NCI-H1092 (cell line): ENCODE data around the gene AFG1L.
"Not testable (repeated sequence)": the region's sequence is repeated elsewhere in the genome, so short reads cannot be mapped to it uniquely, and the experiment has no call there.

ENCODE experiments used
- DNase-seq: peaks from one replicate; lab custom pipeline; 2025; lab: John Stamatoyannopoulos, UW

AFG1L gene

DNA sequence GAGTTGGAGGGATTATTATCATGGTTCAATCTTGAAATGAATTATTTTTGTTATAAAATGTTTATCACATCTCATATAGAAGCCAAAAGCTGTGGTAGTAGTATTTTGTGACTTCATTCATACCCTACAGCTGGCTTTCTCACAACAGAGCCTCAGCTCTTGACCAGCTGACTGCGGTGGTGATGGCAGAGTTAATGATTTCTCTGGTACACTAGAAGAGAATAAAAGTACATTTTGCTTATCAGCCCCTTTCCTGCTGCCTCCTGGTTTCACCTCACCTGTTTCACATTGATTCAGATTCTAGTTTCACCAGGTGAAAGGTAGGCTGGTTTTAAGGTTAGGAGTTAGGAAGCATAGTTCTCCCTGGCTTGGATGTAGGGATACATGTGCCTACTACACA, 55.7 kb downstream of the AFG1L start:
- DNase-seq: no peak

- DNase-seq: no peak
Measured at GRCh38 chr6:108353853-108354252, 59.0 kb downstream of the AFG1L start.

DNA sequence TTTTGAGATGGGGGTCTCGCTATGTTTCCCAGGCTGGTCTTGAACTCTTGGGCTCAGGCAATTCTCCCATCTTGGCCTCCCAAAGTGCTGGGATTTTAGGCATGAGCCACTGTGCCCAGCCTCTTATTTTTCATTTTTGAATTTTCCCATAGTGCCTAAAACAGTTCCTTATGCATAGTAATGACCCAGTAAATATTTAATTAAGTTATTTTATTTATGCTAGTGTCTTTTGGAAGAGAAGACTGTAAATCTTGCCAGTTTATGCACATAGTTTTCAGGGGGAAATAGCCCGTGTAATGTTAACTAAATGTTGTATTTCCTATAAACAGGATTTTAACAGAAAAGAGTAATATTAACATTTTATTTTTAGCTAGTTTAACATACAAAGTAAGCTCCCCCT, 60.3 kb downstream of the AFG1L start:
- no peak for DNase-seq

DNA sequence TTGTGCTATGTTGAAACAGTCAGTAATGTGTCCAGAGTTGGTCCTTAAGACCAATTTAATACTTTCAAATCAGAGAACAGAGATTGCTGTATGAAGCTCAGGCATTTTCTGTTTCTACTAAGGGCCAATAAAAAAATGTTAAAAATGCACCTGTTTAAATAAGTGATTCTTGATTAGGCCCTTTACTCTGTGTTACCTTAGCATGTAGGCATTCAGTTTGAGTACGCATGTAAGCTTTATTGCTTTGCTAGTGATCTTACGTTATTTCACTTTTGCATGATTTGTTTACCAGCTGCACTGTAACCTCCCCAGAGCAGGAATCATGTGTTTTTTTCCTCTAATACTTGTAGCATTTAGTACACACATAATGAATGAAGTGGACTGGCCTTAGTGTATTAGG, 61.0 kb downstream of the AFG1L start:
- DNase-seq: no peak

DNA sequence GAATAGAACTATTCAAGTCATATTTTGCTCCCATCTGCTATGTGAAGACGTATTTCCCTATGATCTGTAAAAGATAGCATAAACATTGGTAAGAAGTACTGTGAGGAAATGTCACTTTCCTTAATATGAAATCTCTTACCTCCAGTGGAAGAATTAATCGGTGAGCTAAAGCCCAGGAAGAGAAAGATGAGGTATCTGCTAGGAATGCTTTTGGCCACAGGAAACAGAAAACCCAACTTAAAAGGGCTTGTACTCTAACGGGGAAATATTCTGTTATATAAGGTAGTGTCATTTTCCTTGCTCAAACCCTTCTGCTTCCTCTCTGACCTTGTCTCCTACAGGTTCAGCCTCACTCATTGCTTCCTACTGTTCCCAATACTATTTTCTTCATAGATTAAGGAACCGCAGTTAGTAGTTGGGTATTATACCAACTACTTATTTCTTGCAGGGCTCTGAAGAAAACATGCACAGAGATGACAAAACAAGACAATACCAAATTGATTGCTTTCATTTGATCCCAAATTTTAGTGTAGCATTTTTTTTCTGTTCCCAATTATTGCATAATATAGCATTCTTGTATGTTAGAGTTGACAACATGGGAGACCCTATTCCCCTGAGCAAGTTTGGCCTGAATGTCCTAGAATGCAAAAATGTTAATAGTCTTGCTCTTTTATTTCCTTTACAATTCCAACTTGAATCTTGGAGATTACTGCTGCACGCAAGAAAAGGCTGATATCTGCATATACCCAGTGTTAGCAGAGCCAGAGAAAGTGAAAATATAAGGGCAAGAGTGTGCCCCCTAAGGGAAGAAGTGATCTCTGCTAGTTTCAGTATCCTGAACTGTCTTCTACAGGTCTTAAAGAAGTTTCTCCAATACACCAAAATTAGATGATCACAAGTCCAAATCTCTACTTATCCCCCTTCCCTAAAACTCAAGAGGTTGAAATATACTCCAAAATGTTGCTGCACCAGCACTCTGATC, 65.3 kb downstream of the AFG1L start:
- no peak for DNase-seq

GRCh38 chr6:108360919-108361311, 66.1 kb downstream of the AFG1L start:
- DNase-seq: no peak

- no peak for DNase-seq
Measured at GRCh38 chr6:108361312-108361932, 66.6 kb downstream of the AFG1L start.

GRCh38 chr6:108362455-108362854, 67.6 kb downstream of the AFG1L start:
- no peak for DNase-seq

DNA sequence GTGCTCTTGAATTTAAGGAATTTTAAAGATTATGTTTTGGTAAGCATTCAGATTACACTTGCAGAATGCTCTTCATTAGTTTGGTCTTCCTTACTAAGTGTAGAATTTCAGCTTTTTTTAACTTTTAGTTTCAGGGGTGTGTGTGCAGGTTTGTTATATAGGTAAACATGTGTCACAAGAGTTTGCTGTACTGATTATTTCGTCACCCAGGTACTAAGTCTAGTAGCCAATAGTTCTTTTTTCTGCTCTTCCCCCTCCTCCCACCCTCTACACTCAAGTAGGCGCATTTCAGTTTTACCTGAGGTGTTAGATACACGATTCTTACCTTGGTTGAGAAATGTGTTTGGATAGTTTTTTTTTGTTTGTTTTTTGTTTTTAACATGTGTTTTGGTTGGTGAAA, 68.3 kb downstream of the AFG1L start:
- DNase-seq: no peak

DNA sequence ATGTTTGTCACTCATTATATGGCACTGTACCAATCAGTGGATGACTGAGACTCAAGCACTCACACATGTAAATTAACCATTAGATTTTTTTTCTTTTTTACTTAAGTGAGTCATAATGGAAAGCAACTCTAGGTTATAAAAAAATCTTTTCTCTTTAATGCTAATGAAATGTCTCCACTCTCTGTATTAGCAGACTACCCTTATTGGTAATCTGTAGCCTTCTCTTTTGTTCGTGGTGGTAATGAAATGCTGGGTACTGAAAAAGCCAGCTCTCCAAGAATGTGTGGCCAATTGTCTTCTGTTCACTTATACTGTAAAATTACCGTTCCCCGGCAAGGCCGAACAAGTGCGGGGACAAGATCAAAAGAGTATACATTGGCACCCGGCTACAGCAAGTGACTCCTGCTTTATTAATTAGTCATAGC, 69.0 kb downstream of the AFG1L start:
- DNase-seq: no peak

GRCh38 chr6:108364470-108364869, 69.6 kb downstream of the AFG1L start:
- no peak for DNase-seq

GRCh38 chr6:108365478-108365877, 70.6 kb downstream of the AFG1L start:
- no peak for DNase-seq

GRCh38 chr6:108366236-108366635, 71.4 kb downstream of the AFG1L start:
- no peak for DNase-seq

GRCh38 chr6:108368431-108369030, 73.7 kb downstream of the AFG1L start:
- DNase-seq: no peak

DNA sequence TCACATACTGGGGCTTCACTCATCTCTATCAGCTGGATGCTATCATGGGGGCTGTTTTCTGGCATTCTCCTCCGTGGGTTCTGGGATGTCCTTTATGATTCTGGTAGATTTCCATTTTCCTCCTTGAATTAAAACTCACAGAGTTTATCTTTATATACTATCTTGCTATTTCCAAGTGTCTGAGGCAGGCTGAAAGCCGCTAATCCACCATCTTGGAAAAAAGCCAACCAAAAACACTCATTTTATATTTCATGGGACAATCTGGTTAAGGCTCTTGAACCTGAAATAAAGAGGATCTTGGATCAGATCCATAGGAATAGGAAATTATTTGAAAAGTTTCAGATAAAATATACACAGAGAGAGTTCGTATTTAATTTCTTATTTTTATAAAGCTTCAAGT, 86.0 kb downstream of the AFG1L start:
- DNase-seq: no peak

DNA sequence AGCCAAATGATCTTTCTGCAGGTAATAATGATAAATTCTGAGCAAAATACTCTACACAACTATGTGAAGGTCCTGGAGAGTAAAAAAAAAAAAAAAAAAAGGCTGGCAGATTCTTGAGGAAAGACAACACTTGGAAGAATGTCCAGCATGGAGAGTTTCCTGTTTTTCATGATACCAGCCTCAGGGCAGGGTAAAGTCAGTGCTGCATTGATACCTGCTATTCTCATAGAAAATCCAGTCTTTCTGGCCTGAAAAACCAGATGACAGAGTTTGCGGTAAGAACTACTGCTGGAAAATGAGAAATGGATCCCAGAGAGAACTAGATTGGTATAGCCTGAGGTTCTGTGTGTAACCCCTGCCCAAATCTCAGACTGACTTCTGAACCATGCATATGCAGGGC, 89.1 kb downstream of the AFG1L start:
- DNase-seq: no peak

- not testable (repeated sequence) for DNase-seq
Measured at GRCh38 chr6:108389190-108389589, 94.3 kb downstream of the AFG1L start.

- DNase-seq: no peak
Measured at GRCh38 chr6:108395297-108395696, 100.4 kb downstream of the AFG1L start.

DNA sequence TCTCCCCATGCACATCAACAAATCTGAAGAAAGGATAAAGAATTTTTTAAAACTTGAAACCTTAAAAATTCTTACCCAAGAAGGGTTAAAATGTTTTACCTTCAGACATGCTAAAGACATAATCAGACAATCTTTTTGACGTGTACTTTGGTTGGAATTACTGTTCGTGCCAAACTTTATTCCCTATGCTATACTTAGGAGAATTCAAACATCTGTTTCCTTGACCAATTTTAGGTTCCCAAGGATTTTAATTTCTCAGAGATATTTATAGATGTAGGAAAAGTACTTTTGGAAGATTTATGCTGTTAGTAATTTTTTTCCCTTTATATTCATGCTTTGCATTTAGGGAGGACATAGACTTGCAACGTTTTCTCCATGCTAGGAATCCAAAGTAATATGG, 108.4 kb downstream of the AFG1L start:
- no peak for DNase-seq

DNA sequence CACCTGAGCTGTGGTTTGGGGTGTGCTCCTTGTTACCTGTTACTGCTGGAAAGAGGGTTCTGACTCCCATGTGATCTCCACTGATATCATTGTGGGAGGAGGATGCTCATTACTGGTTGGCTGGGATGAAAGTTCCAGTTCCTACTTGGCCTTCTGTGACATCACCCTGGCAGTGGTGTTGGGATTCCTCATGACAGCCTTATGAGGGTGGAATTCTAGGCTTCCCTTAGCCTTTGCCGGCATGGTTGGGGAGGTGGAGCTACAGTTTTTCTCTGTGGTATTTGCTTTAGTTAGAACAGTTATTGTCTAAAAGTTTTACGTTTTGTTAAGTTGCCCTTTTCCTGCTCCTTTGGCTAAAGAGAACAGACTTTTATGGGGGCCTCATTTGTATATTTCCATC, 112.1 kb downstream of the AFG1L start:
- DNase-seq: no peak

DNA sequence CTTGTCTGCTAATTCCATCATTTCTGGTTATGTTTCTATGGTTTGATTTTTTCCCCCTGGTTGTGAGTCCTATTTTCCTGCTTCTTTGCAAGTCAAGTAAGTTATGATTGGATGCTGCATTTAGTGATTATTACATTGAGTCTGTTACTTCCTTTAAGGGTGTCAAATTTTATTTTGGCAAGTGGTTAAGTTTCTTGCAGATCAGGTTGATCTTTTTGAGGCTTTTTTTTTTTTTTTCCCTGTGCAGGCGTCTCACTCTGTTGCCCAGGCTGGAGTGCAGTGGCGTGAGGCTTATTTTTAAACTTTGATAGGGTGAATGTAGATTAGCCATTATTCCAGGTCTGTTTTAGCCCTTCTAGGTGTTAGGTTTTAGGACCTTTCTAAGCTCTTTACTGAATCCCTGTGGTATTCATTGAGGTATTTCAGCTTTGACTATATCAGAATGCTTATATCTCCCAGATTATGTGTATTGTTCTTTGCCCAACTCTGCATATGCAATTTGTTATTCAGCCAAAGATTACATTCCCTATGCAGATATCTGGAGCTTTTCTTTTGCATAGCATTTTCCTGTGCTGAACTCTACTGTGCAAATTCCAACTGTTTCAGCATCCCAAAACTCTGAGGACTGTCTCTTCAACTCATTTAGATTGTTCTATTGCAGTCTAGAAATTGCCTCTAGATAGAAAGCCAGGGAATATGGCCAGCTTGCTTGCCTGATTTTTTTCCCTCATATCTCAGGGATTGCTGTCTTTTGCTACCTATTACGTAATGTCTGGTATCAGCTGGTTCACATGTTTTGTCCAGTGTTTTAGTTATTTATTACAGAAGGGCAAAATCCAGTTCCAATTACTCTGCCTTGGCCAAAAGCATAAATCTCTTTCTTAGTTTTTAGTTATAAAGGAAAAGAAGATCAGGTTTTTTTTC, 113.3 kb downstream of the AFG1L start:
- no peak for DNase-seq

DNA sequence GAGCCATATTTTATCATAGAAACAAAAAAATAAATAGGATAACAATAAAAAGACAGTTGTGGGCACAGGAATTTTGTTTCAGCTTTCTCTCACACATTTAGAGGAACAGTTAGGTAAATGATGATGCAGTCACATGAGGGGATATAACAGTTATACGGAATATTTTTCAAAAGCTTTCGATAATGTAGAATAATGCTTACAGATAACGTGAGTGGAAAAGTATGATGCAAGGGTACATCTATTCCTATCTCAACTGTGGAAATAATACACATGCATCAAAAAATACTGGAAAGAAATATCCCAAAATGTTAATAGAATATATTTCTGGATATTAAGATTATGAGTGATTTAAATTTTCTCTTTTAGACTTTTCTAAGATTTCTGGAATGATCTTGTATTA, 114.0 kb downstream of the AFG1L start:
- DNase-seq: no peak
